Pancreas (tissue), 10 donors: ENCODE measurements around the gene DCTN1. TPM values are rescaled to one million over a fixed set of nuclear protein-coding genes. Genes with fewer than 3 reads are reported as not detected.

Experiments used
- ATAC-seq, 4 donors: fragments of 200-7000 bp; cut with Tn5 transposase; one replicate each; pipeline versions ENCODE4 v1.8.0 to v1.9.1; 2020; ENCODE audit warnings: mild to moderate bottlenecking in 4 of 4, moderate library complexity in 4 of 4
- DNase-seq, 6 donors: peaks; one replicate each; pipeline ENCODE4 v3.0.0-alpha.2; 2020
- FAIRE-seq: peaks from 2 replicates; lab custom pipeline; 2012; peaks lifted over from hg19 to GRCh38; lab: Jason Lieb, UNC
- H3K27ac ChIP-seq, 4 donors: fragments of 200-600 bp; sonication (generic); 1 replicate in 3 of 4; 2 replicates in 1 of 4; pipeline versions ENCODE4 v1.5.0 to v1.8.0; 2020
- H3K27me3 ChIP-seq, 4 donors: fragments of 200-600 bp; one replicate each; pipeline ENCODE4 v1.8.0; 2021
- H3K36me3 ChIP-seq, 3 donors: fragments of 200-600 bp; sonication (generic) in 1 of 3; one replicate each; pipeline versions ENCODE4 v1.5.0 to v1.8.0; 2020 to 2021
- H3K4me1 ChIP-seq, 3 donors: fragments of 200-600 bp; one replicate each; pipeline ENCODE4 v1.8.0; 2021
- H3K4me3 ChIP-seq, 4 donors: fragments of 200-600 bp; sonication (generic) in 2 of 4; one replicate each; pipeline versions ENCODE4 v1.5.0 to v1.8.0; 2020 to 2021
- H3K9me3 ChIP-seq, 4 donors: fragments of 200-600 bp; one replicate each; pipeline ENCODE4 v1.8.0; 2021
- CTCF ChIP-seq, 4 donors: fragments of 200-600 bp; sonication (generic) in 3 of 4; IDR thresholded peaks; one replicate each; pipeline versions ENCODE4 v1.5.0 to v1.8.0; 2021; ENCODE audit warnings: antibody characterized with exemption in 4 of 4
- whole genome bisulfite sequencing, 2 donors: extraction: QIAGEN DNeasy Blood & Tissue Kit; methylation state at CpG; one replicate each; pipeline ENCODE4 v1.1.7; 2013; 5-methylcytosine and 5-hydroxymethylcytosine counted together
- intact Hi-C, 3 donors: fragments of 100-400 bp; cut with DNase I; formaldehyde crosslinking; loops; one replicate each; pipeline versions ENCODE4 v1.11.1 to v1.14.2; 2022
- polyA plus RNA-seq, 2 donors: library from polyadenylated mRNA; stranded (reverse); fragments of 200-250 nt; gene quantifications; one replicate each; pipeline ENCODE4 v1.2.3, GENCODE V29; 2013
- total RNA-seq, 6 donors: library from RNA; stranded (reverse); fragmentation: NEBNext Ultra II Directional in 4 of 6; extraction: Animal tissue kit (Norgen Biotek cat#: 25700) in 4 of 6; gene quantifications; one replicate each; pipeline versions ENCODE4 v1.2.1 to v1.2.4, GENCODE V29; 2021 to 2023
- donor health status: healthy with polysubstance abuse.
- donor health status: DM: no; HTN: no; CAD: no; lungs with moderate emphysema.
- donor health status: DM: no; HTN: no; CAD: no.
- donor health status: control.
- donor health status: control.
- donor health status: Bipolar disorder and iron deficiency.
- donor health status: DM: yes; HTN: yes; CAD: no.
- donor health status: DM: no; HTN: no; CAD: no.
- donor health status: DM: no; HTN: no; CAD: no.
- donor health status: DM: yes; HTN: yes; CAD: no.

Gene DCTN1
- total and polyA plus RNA-seq, 8 donors = 37.7 to 84.7 (median 51.3) TPM

- no peaks in the 10 kb centered on the region for H3K4me1 ChIP-seq
- DNase-seq = no peak
- no peak overlapping the region for H3K4me3 ChIP-seq
- H3K9me3 ChIP-seq = no peaks in the 10 kb centered on the region
- 66 to 81% methylated on average over 1 of the region's 1 CpG for WGBS, 2 donors
- H3K27ac ChIP-seq = no peak overlapping the region
- intact Hi-C loops = no loop called here
- TF ChIP-seq CTCF (IDR thresholded peaks at IDR 0.05) = no peak
- no peaks in the 10 kb centered on the region for H3K36me3 ChIP-seq
- no peak for FAIRE-seq
- no peaks in the 10 kb centered on the region for H3K27me3 ChIP-seq
- ATAC-seq = no peak
Measured at GRCh38 chr2:74327627-74328026, 52.5 kb downstream of the DCTN1 start.

DNA sequence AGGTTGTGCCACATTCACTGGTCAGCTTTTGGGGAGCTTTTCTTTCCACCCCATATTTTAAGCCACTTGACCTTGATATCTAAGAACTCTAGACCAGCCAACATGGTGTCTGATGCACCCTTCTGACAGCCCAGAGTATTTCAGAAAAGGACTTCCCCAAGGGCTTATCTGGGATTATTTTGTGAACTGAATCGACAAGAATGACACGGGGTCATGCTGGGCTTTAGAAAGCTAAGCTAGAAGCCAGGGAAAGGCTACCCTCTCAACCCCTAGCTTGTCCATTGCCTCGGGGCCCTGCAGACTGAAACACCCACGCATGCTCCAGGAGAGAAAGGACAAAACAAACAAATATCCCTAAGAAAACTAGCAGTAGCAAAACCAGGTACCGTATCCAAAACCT, 52.9 kb downstream of the DCTN1 start:
- TF ChIP-seq CTCF (IDR thresholded peaks at IDR 0.05) = no peak
- H3K9me3 ChIP-seq = no peaks in the 10 kb centered on the region
- no peaks in the 10 kb centered on the region for H3K27me3 ChIP-seq
- no peak overlapping the region for H3K4me3 ChIP-seq
- intact Hi-C loops = no loop called here
- H3K36me3 ChIP-seq = no peaks in the 10 kb centered on the region
- WGBS, 2 donors = 67 to 74% methylated on average over 5 of the region's 5 CpGs
- DNase-seq (no peak), FAIRE-seq (no peak), ATAC-seq (no peak)
- H3K4me1 ChIP-seq = no peaks in the 10 kb centered on the region
- no peak overlapping the region for H3K27ac ChIP-seq

GRCh38 chr2:74325815-74326214, 54.3 kb downstream of the DCTN1 start:
- Histone ChIP-seq H3K4me1 (no peaks in the 10 kb centered on the region), H3K27ac (no peak overlapping the region), H3K36me3 (no peaks in the 10 kb centered on the region), H3K9me3 (no peaks in the 10 kb centered on the region), H3K4me3 (no peak overlapping the region), H3K27me3 (no peaks in the 10 kb centered on the region)
- intact Hi-C loops = no loop called here
- FAIRE-seq (no peak), DNase-seq (no peak), ATAC-seq (no peak)
- 67 to 69% methylated on average over 2 of the region's 2 CpGs for WGBS, 2 donors
- TF ChIP-seq CTCF (IDR thresholded peaks at IDR 0.05) = no peak

DNA sequence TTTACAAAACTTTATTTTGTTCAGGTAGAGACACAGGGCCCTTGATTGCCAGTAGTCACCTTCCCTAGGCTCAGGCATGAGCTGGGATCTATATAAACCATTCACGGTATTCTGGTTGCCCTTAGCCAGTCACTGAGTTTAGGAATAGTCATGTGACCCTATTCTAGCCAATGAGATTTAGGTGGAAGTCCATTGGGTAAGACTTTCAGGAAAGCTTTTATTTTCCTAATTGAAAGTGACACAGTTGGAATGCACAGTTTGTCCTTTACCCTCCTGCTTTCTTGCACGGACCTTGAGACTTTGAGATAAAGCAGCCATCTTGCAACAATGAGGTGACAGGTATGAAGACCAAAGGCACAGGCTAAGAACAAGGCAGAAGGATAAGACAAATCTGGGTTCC, 58.4 kb downstream of the DCTN1 start:
- Histone ChIP-seq H3K27me3 (no peaks in the 10 kb centered on the region), H3K4me3 (no peak overlapping the region), H3K9me3 (no peaks in the 10 kb centered on the region), H3K4me1 (no peaks in the 10 kb centered on the region), H3K27ac (no peak overlapping the region), H3K36me3 (no peaks in the 10 kb centered on the region)
- FAIRE-seq (no peak), ATAC-seq (no peak), DNase-seq (no peak)
- intact Hi-C loops = no loop called here
- no peak for TF ChIP-seq CTCF (IDR thresholded peaks at IDR 0.05)
- 87 to 89% methylated on average over 2 of the region's 2 CpGs for WGBS, 2 donors

DNA sequence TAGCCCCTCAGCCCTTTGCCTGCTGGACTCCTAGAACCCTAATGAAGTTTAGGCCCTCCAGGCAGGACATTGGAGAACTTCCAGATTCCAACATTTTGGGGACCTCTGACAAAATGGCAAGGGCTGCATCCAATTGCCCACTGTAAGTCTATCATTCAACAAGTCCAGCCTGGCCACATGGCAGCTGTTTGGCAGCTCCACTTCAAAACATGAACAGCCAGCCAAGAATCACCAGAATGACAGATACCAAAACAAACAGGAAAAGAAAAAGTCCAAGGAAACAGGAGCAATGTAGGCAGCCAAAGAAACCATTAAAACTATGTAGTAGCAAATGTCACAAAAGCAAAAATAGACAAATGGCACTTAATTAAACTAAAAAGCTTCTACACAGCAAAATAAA, 62.4 kb downstream of the DCTN1 start:
- peak in 1 of 4 donors; percentile 56 for ATAC-seq
- FAIRE-seq = no peak
- Histone ChIP-seq H3K27ac (no peak overlapping the region), H3K9me3 (no peaks in the 10 kb centered on the region), H3K4me3 (no peak overlapping the region), H3K27me3 (no peaks in the 10 kb centered on the region), H3K36me3 (no peaks in the 10 kb centered on the region), H3K4me1 (no peaks in the 10 kb centered on the region)
- TF ChIP-seq CTCF (IDR thresholded peaks at IDR 0.05) = no peak
- intact Hi-C loops = no loop called here
- DNase-seq = no peak
